Right hindlimb (tissue), 1 donor: Measurements from ENCODE around the gene VWC2L.

Source experiments
- DNase-seq: peaks from one replicate; pipeline ENCODE4 v3.0.0-alpha.2; 2018

Gene VWC2L

DNA sequence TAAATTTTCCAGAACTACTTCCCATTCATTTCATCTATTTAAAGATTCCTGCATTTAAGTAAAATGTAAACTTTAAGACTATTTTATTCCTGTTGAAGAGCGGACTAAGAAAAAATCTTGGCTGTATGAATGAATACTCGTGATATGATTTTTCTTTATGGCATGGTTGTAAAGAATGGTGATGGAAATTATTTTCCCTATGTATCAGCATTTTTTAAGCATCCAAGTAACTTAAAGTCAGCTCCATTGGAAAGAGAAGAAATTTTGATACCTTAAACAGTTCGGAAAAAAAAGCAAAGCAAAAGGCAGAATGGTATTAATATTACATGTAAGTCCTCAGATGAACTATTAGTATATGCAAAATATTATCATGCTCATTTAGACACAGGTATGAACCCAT, 58.9 kb downstream of the VWC2L start:
- no peak for DNase-seq

DNA sequence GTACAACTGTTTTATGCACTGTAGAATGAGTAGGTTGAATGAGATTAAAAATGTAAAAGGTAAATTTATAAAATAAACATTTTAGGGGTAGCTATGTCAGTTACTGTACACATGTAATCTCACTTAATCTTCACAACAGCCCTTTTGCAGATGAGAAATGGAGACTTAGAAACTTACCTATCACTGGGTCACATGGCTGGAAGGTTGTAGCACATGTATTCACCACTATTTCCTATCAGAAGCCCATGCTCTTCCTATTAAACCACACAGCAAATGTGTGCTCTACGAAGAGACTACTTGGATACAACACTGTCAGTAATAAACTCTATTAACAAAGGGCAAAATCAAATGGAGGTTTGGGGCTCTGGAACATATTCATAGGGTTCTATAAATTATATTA, 60.5 kb downstream of the VWC2L start:
- DNase-seq, result no peak

DNA sequence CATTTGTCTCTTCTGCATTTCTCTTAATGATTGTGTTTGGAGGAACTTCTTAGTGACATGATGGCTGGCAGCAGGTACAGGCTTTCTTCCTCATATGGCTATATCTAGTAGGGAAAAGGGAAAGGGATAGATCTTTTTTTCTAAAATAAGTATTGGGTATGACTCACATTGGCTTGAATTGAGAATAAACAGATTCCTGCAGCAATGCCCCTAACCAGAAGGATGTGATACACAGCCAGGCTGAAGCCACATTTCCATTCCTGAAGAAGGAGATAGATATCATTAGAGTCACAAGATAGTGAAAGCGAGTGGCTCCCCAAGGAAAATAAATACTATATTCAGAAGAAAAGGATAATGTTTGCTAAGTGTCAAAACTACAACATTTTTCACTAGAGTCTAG, 61.1 kb downstream of the VWC2L start:
- no peak for DNase-seq

DNA sequence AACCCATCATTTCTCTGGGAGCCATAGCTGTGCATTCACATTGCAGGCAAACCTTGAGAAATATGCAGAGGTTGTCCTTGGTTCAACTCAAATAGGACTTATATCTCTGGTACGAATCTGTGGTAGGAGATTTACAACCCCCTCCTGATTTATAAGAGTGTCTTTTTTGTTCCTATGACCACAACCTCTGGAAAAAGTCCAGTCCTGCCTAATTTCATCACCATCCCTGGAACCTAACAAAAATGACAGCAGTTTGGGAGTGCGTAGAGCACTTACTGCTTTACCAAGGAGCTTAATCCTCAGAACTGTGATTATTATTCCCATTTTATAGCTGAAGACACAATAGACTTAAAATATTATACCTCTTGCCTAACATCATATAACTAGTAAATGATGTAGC, 66.5 kb downstream of the VWC2L start:
- no peak for DNase-seq

DNA sequence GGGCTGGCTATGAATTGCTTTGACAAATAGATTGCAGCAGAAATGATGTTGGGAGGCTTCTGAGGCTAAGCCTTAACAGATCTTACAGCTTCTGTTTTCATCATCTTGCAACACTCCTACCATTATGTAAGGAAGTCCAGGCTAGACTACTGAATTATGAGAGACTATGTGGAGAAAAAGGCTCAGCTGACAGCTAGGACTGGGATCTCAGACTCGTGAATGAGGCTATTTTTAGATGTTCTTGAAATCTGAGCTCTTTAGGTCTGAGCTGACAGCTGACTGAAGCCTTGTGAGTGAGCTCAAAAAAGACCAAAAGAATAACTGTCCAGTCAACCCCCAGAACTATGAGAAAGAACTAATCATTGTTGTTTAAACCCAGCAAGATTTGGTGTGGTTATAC, 70.3 kb downstream of the VWC2L start:
- DNase-seq, result no peak

DNA sequence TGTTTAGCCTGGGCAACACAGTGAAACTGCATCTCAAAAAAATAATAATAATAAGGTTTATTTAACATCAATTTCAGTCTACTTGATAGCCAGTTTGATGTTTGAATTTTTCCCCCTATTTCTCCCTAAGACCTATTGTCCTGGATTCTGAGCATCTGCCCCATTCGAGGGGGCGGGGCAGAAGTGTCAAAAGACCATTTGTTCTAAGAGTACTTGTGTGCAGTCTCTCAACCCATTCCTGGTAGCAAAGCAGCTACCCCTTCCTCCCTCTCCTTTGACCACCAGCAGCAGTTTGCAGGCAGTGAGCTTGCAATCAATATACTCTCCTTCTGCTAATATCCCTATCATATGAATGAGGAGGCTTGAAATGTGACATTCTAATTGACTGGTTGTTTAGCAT, 71.9 kb downstream of the VWC2L start:
- no peak for DNase-seq

DNA sequence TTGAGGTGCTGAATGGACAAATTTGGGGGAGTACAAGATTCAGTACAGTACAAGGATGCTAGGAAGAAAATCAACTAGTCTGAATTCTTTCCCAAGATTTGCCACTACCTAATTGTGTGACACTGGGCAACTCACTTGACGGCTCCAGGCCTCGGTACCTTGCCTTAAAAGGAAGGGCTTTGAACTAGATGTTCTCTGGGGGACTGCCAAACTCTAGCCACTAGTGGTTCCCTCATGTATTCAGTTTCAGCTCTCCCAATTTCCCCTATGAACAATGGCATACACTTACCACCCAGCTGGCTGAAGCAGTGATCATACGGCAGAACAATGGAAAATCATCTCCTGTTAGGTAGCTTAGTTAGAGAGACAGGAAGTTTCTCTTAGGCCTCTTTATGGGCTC, 73.4 kb downstream of the VWC2L start:
- no peak for DNase-seq

DNA sequence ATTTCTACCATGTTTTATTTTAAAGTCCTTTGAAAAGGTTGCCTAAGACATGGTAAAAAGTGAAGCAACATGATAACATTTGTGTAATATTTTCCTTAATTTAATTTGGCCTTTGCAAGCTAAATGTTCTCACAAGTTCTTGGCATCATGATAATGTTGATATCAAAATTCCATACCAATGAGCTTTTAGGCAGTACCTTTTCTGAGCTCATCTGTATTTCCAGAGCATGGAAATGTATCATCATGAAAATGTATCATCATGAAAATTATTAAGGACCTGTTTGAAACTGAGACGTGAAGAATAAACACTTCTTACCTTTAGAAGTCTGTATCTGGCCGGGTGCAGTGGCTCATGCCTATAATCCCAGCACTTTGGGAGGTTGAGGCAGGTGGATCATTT, 73.8 kb downstream of the VWC2L start:
- no peak for DNase-seq

DNA sequence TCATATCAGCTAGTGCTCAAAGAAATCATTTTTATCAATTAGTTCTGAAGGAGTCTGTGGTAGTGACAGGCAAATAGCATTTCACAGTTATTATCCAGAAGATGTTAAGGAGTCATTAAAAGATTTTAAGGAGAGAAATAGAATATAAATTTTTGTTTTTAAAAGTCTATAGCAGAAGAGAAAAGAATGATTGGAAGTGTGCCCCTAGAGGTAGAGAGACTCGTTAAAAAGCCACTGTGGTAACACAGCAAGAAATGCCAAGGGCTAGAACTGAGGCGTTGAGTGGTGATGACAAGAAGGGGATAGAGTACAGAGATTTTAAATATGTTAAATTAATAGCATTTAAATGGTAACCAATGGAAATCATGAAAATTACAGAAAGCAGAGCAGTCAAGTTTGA, 78.3 kb downstream of the VWC2L start:
- DNase-seq, result no peak

DNA sequence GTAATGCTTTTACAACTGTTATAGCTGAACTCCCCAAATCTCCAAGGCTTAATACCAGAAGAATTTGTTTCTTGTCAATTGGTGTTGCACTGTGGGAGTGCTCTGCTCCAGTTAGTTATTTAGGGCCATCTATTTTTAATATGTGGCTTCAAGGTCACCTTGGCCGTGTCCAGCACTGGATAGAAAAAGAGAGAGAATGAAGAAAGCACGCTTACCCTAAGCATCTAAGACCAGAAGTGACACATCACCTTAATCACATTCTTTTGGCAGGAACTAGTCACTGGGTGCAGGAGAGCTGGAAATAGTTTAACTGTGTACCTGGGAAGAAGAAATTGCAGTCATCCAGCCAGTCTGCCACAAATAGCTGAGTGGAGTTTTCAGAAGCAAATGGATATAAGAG, 78.8 kb downstream of the VWC2L start:
- DNase-seq, result no peak

DNA sequence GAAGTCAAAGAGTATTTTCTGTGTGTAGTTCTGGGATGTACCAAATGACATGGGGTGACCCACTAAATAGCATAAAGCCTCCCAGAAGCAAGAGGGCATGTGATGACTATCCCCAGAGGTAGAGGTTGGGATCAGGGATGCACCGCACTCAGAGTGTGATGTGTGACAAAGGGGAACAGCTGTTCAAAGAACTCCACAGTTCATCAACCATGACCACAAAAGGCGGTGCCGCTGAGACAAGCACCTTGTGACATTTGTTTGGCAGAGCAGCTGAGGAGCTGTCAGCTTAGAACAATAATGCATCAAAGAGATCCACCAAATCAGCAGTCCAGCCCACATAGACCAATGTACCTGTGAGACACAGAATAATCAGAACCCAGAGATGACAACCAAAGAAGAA, 81.3 kb downstream of the VWC2L start:
- no peak for DNase-seq

DNA sequence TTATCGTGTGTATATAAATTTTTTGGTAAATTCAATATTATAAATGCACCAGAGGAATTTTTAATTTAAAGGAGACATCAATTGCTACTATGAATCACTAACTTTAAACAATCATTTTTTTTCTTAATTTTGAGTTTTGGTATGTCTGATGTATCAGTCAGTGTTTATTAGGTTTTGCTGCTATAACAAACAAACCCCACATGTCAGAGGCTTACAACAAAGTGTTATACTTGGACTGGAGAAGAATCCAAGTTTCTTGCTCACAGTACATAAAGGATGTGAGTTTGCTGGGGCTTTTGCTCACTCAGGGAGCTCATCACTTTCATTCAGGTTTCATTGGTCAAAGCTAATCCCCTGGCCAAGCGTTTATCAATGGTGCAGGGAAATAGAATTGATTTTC, 81.8 kb downstream of the VWC2L start:
- no peak for DNase-seq

DNA sequence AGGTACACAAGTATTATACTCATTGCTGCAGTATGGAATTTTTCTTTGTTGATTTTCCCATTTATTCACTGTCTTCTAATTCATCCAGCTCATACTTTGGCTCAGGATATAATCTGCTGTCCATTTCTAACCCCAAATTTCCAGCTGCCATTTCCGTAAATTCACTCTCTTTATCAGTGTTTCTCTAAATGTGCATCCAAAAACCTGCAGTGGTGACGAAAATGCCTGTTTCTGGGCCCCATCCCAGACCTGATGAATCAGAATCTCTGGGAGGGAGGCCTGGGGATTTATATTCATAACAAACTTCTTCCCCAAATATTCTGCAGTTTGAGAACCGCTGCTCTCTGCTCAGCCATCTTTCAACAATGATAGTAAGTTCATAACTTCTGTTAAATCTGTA, 86.6 kb downstream of the VWC2L start:
- no peak for DNase-seq

DNA sequence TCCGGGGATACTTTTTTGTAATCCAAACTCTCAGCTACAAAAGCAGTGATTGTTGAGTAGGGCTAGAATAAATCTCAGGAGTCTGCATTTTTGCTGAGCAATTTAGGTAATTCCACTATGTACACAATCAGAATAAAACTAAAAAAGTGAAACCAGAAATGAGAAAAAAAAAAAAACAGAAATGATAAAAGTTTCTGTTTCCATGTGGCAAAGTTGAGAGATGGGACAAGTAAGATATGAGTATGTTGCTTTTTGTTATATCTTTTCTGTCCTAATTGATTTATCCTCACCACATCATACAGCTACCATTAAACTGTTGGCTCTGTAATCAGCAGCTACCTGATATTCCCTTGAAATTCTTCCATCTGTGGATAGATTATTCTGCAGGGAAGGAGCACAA, 92.7 kb downstream of the VWC2L start:
- DNase-seq, result no peak

DNA sequence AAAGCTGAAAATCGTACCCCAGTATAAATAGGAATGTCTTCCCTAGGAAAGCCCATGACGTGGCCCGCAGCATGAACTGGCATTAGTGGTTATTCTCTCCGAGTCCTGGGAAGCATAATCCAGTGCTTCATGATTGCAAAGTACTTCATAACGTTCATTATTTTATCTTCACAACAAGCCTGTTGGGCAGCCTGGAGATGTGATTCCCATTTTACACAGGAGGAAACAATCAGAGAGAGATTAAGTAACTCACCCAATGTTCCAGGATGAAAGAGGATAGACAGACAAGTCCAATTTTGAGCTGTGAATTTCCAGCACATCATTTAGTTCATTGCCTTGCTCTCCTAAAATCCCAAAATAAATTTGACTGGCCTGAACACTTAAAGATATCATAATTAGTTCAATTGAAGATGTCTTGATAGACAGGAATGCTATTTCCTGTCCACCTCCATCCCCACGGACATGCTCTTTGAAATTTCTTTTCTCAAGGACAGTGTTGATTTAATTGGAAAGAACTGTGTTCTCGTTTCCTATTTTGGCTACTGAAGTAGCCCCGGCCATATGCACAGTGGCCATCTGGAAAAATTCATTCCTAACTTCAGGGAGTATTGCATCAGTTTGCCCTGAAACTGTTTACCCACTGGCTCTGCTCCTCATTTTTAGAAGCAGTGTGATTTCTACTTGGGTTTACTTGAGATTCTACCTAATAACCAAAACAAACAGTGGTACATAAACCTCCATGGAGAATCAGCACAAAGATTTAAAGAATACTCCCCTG, 93.9 kb downstream of the VWC2L start:
- no peak for DNase-seq

DNA sequence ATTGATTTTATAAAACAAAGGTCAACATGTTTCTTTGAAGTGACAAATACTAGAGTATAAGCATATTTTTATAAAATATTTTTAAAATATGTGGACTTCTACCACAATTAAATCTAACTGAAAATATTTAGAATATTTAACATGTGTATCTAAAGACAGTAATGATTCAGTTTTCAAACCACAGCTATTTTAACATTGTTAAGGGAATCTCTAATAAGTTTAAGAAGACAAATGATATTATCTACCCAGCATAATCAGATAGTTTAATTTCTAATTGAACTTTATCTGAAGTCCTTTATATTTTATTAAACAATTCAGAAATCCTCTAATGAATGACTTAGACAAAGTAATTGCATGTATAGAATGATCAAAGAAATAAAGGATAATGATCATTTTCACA, 96.2 kb downstream of the VWC2L start:
- DNase-seq, result no peak

DNA sequence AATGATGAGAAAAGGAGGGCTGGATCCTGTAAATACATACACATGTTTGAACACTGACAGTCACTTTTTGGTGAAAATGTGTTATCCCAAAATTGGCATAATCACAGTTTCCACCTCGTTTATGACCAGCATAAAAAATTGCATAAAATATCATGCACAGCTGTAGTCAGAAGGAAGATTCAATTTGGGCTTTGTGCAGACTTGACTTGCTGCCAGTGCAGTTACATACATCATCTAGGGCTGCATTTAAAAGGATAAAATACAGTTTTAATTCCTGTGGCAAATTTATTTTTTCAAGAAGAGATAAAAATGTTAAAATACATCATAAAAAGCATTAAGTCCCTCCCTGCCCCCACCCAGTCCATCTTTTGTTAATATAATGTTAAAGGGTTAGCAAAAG, 103.8 kb downstream of the VWC2L start:
- no peak for DNase-seq

DNA sequence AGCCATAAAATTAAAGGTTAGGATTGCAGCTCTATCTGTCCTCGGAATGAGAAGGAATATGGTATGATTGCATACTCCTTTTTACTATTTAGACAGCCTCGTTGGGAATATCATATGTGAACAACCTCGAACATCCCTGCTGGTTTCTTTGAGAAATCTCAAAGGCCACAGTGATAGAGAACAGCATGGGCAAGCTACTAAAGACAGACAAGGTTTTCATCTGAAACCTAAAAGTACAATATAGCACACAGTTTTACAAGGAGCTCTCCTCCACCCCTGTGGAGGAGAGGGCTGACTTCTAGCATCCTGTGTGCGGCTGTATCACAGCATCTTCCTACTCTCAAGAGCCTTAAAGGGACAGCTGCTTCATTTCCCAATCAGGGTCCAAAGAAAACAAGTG, 104.3 kb downstream of the VWC2L start:
- DNase-seq, result no peak

DNA sequence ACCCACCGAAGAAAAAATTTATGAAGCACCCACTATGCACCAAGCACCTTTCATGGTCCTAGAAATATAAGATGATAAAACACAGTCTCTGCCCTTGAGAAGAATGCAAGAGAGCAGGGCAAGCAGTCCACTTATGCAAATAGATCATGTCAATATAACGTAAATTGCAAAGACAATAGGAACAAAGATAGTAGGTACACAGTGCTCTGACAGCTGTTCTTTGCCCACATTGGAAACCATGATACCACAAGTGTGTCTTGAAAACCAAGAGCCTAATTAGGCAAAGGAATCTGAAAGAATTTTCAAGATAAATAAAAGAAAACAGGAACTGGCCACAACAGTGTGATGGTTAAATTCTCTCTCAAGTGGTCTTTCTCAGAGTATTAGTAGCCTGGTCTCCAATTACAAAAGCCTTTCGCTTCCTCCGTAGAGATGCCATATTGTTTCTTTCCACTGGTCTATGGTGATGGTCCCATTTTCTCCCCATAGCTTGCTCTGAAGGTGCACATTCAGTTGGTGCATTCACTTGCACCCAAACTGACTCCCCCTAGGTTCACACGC, 108.5 kb downstream of the VWC2L start:
- no peak for DNase-seq

DNA sequence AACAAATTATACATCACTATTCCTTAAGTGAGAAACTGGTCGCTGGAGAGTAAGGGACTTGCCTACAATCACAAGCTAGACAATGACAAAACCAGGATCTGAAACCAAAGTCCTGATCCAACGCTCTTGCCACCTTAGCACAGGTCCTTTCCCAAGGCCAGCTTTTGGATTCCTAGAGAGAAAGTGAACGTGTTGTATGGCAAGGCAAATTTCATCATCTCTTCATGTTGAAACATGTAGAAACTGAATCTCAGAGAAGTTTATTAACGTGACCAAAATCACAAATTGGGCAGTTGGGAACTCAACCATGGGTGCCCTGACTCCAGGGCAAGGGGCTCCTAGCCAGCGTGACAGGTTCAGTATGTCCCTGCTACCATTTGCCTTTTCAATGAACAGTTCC, 118.2 kb downstream of the VWC2L start:
- no peak for DNase-seq

DNA sequence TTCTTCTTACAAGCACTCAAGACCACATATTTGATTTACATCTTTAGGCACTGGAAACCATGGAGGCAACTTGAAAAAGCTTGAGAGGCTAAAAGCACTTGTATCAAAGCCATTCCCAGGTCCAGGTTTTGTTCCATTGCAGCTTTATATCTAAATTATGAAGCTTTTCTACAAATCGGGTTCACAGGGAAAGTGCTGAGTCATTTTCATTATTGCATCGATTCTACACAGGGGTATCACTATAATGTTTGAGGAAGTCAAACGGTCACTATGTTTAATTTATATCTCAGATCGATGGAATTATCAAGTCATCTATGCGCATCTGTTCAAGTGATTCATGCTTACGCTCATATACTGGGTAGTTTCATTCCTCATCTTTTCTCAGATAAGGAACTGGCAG, 118.7 kb downstream of the VWC2L start:
- no peak for DNase-seq

DNA sequence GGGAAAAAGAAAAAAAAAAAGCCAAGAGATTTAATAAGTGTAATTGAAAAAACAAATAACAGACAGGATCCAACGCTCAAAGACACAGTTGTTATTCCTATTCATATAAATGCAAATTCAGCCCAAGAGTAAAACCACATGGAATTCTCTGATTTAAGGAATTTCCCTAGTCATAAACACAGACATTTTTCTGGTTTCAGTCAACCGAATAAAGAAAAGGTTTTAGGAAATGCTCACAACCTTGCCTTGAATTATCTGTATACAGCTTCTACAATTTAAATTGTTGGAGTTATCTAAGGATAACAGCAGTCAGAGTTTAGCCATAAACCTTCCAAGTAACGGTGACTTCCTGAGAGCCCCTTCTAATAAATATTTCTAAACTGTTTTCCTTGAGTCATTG, 122.7 kb downstream of the VWC2L start:
- DNase-seq, result no peak

DNA sequence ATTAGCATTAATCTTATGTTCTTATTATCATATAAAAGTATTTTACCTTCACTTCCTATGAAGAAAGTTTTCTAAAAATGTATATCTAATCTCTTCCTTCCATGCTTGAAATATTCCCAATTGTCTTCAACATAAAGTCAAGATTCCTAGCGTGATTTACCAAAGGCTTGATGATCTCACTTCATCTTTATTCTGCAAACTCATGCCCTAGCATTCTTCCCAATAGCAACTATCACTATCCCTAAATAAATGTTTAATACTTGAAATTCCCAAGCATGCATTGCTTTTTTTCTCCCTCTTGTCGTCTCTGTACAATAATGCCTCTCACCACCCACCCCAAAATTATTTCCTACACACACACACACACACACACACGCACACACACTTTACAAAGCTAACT, 125.8 kb downstream of the VWC2L start:
- no peak for DNase-seq

DNA sequence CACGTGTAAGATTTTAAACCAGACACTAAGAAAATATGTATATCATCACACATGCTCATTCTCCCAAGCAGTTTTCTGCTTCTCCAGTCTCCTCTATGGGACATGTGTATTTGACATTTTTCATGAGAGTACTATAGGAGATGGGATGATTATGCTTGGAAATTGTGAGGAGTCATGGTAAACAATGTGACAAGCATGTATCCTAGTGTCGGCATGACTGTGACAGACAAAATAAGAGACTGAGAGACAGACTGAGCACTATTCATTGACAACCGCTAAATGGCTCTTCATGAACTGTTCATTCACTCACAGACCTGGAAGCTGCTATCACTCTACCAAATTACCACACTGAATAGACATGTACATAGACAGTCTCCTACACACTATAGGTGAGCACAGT, 127.1 kb downstream of the VWC2L start:
- no peak for DNase-seq

DNA sequence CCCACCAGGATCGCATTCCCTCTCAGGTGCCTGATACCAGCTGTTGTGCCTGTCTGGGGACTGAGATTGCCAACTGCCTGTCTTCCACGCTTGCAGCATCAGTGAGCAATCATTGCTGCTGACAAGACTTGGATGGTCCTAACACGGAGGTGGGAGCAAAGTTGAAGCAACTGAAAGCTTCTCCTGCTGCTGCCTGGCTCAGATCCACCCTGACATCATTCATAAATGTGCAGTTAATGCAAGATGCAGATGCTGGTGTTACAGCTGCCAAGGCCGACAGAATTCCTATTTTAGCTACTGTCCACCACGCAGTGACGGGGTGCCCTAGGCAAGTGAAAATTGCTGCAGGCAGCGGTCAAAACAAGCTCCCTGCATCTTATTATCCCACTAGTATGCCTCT, 131.4 kb downstream of the VWC2L start:
- DNase-seq, result peak; percentile 56
